ENCODE results near the gene POU2F3. TPM values are rescaled to one million over a fixed set of nuclear protein-coding genes. Genes with fewer than 3 reads are reported as not detected.

Gene POU2F3
- total RNA-seq, 1 experiment from 2014 or later = 0.02 TPM

- DNase-seq (ENCODE audit: low read depth) = no peak
These were observed 98.4 kb downstream of the POU2F3 start for GRCh38 chr11:120338107-120338933.

GRCh38 chr11:120339394-120339890, 99.5 kb downstream of the POU2F3 start:
- peak; percentile 50 for DNase-seq (ENCODE audit: low read depth)

DNA sequence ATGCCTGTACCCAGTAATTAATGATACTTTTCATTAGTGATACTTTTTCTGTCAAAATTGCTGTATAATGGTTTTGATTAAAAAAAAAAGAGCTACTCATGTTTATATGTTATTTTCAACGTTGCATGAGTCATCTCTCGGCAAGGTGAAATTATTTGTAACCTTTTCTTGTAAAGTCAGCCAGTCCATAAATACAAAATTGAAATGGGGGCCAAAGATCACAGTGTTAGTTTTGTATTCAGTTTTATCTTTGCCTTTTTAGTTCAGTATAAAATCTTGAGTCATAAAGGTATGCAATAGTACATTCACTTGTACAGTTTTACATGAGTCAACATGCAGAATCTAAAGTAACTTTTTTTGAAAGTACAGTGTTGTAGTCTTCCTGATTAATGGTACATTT, 100.6 kb downstream of the POU2F3 start:
- DNase-seq (ENCODE audit: low read depth) = peak; percentile 62

DNA sequence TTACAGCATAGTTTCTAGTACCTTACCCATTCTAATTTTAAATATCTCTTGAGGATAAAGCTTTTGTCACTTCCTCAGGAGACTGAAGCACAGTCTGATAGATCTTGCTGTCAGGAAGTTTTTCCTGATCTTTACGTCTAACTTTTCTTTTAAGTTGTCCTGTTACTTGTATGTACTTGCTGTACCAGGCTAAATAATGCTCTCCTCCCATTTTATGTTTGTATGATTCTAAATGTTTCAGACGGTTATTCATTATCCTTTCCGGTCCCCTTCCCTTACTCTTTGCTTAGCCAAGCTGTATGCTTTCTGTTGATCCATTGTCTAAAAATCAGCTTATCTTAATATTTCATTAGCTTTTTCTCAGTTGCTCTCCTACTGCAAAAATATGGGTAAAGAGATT, 102.3 kb downstream of the POU2F3 start:
- no peak for DNase-seq (ENCODE audit: low read depth)

DNA sequence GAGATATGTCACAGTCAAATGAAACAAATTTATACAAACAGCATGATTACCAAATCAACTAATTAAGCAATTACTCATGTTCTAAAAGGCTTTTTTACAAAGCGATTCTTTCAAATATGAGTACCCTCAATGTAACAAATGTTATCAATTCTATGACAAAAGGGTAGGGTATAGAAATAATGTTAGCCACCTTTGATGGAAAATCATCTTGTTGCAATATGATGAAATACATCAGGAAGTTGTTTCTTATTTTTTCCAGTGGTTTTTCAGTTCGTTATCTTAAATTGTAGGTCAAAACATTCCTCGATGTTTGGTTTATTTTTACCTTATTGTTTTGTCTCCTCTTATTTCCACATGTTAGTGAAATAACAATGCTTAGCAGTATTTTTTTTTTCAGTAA, 102.7 kb downstream of the POU2F3 start:
- DNase-seq (ENCODE audit: low read depth) = no peak

DNA sequence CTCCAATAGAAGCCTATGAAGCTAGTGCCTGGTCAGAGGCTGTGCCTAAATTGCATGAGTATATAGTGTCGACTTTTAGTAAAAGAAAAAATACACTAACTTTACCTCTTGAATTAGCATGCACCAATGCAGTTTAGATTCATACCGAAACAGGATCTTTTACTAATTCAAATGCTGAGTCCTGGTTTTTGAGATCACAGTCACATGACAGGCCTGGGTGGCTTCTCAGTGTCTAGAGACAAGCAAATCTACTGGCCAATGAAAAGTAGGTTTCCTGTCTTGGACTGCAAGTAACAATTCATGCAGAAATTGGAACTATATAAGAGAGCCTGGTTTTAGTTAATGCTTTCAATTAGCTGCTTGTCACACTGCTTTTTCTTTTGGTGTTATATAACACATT, 103.5 kb downstream of the POU2F3 start:
- DNase-seq (ENCODE audit: low read depth) = no peak

- peak; percentile 89 for DNase-seq (ENCODE audit: low read depth)
These were observed 104.5 kb downstream of the POU2F3 start for GRCh38 chr11:120344302-120345004.

DNA sequence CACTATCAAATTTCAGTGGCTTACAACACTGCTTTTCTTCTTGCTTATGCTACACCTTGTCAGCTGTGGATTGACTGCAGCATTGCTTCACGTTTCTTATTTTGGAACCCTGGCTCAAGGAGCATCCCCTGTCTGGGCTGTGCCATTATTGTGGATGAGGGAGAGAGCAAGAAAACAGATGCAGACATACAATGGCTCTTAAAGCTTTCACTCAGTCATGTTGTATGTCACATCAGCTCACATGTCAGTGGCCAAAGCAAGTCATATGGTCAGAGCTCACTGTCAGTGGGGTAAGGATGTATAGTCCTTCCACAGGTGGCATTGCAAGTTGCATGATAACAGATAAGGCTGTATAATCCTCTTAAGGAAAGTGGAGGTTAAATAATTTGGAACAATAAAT, 106.3 kb downstream of the POU2F3 start:
- no peak for DNase-seq (ENCODE audit: low read depth)

- no peak for DNase-seq (ENCODE audit: low read depth)
These were observed 110.7 kb downstream of the POU2F3 start for GRCh38 chr11:120350637-120351036.

- no peak for DNase-seq (ENCODE audit: low read depth)
These were observed 112.5 kb downstream of the POU2F3 start for GRCh38 chr11:120352405-120352804.

DNA sequence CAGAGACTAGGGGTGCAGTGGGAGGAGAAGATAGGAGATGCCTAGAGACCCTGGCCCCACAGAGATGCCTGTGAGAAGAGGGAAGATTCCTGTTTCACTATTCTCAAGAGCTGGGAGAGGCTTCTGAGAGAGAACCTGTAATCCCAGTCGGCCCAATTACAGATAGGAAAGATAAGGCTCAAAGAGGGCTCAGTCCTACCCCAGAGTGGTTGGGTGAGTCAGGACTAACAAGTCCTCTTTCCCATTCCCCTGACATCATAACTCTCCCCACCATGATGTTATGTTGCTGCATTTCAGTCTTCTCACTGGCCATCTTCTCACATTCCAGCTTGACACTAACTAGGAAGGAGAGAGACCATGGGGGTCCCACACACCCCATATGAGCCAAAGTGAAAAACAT, 114.1 kb downstream of the POU2F3 start:
- DNase-seq (ENCODE audit: low read depth) = peak; percentile 28

- DNase-seq (ENCODE audit: low read depth) = no peak
These were observed 114.8 kb downstream of the POU2F3 start for GRCh38 chr11:120354779-120355178.

DNA sequence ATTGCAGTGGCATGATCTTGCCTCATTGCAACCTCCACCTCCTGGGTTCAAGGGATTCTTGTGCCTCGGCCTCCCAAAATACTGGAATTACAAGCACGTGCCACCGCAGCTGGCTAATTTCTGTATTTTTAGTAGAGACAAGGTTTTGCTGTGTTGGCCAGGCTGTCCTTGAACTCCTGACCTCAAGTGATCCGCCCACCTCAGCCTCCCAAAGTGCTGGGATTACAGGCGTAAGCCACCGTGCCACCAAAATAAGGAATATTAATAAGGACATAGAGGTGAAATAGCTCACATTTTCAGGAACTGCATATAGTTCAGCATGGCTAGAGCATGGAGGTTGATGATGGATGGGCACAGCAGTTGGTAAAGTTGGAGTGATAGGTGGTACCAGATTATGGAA, 117.7 kb downstream of the POU2F3 start:
- no peak for DNase-seq (ENCODE audit: low read depth)

- no peak for DNase-seq (ENCODE audit: low read depth)
These were observed 118.8 kb downstream of the POU2F3 start for GRCh38 chr11:120358729-120359128.

DNA sequence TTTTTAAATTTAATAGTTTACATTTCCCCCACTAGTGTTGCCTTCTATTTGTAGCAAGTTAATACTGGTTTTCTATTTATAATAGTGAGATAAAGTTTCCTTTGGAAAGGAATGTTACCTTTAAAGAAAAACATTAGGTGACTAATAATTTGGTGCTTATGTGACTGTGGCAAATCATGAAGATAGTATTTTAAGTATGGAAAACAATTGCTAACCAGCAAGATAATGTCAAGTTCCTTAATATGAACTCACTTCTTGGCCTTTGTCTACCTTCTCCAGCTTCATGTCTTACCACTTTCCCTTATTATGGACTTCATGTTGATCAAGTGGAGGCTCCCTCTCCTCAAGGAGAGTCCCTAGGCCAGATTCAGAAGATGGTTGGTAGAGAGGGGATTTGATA, 123.5 kb downstream of the POU2F3 start:
- DNase-seq (ENCODE audit: low read depth) = peak; percentile 19

GRCh38 chr11:120365512-120365911, 125.6 kb downstream of the POU2F3 start:
- no peak for DNase-seq (ENCODE audit: low read depth)

Other genes with a start within 250 kb of the POU2F3 start
- 0.32 and 0.49 TPM in 2 replicates for gene TRIM29, start 102.0 kb upstream of the POU2F3 start, total RNA-seq (2014; rRNA removed; shearing (Covaris generic))
- 65.0 and 105 TPM in 2 replicates for gene OAF, start 29.1 kb upstream of the POU2F3 start, total RNA-seq (2014; rRNA removed; shearing (Covaris generic))
- 3.7 and 4.8 TPM in 2 replicates for gene TLCD5, start 85.2 kb downstream of the POU2F3 start, total RNA-seq (2014; rRNA removed; shearing (Covaris generic))
- gene ARHGEF12, start 96.3 kb downstream of the POU2F3 start, total RNA-seq (2014; rRNA removed; shearing (Covaris generic)) = 31.0 and 56.6 TPM in 2 replicates